Endodermal cell (in vitro differentiated cells): Measurements from ENCODE around the gene DIPK1C. TPM values are rescaled to one million over a fixed set of nuclear protein-coding genes. Genes with fewer than 3 reads are reported as not detected.
A peak's percentile ranks its signal among the peaks of the same experiment; 100 is the strongest.

ENCODE experiments used
- DNase-seq: peaks from one replicate; pipeline ENCODE4 v3.0.0-alpha.2; 2017
- H3K27ac ChIP-seq: 2 replicates; pipeline ENCODE4 v1.5.1; 2013; ENCODE audit warnings: mild to moderate bottlenecking, low read depth, low read length, moderate library complexity
- H3K27me3 ChIP-seq: 2 replicates; pipeline ENCODE4 v1.6.1; 2013; ENCODE audit warnings: mild to moderate bottlenecking, low read length, moderate library complexity; ENCODE audit not compliant: insufficient read depth, control insufficient read depth, poor library complexity, severe bottlenecking
- H3K36me3 ChIP-seq: 2 replicates; pipeline ENCODE4 v1.7.0; 2013; ENCODE audit warnings: mild to moderate bottlenecking, low read length, moderate library complexity; ENCODE audit not compliant: control insufficient read depth, insufficient read depth
- H3K4me1 ChIP-seq: one replicate; pipeline ENCODE4 v1.7.0; 2013; ENCODE audit warnings: low read length; ENCODE audit not compliant: control insufficient read depth, insufficient read depth
- H3K4me3 ChIP-seq: 2 replicates; pipeline ENCODE4 v1.5.1; 2013; ENCODE audit warnings: mild to moderate bottlenecking, low read length, moderate library complexity
- H3K9ac ChIP-seq: 2 replicates; pipeline ENCODE4 v1.6.1; 2013; ENCODE audit warnings: mild to moderate bottlenecking, low read length, moderate library complexity; ENCODE audit not compliant: poor library complexity, severe bottlenecking; ENCODE audit errors: extremely low read depth
- H3K9me3 ChIP-seq: 2 replicates; pipeline ENCODE4 v1.6.1; 2013; ENCODE audit warnings: mild to moderate bottlenecking, low read length, moderate library complexity; ENCODE audit not compliant: control insufficient read depth
- H3K27ac Mint-ChIP-seq: 2 replicates; pipeline ENCODE4 v1.8.0; 2020; ENCODE audit warnings: mixed read lengths
- H3K27me3 Mint-ChIP-seq: 2 replicates; pipeline ENCODE4 v1.8.0; 2021; ENCODE audit warnings: mild to moderate bottlenecking, mixed read lengths; ENCODE audit not compliant: insufficient read depth
- H3K36me3 Mint-ChIP-seq: 2 replicates; pipeline ENCODE4 v1.8.0; 2020; ENCODE audit warnings: low read depth, mixed read lengths
- H3K4me1 Mint-ChIP-seq: 2 replicates; pipeline ENCODE4 v1.8.0; 2020; ENCODE audit warnings: mixed read lengths
- H3K4me3 Mint-ChIP-seq: 2 replicates; pipeline ENCODE4 v1.8.0; 2020; ENCODE audit warnings: mild to moderate bottlenecking, moderate library complexity, mixed read lengths
- H3K9me3 Mint-ChIP-seq: 2 replicates; pipeline ENCODE4 v1.8.0; 2020; ENCODE audit warnings: mild to moderate bottlenecking, mixed read lengths
- WGBS, 2 experiments: methylation state at CpG; one replicate each; pipeline versions ENCODE4 v1.1.5 to v1.1.7; 2013; ENCODE audit warnings: missing lambda C conversion rate in 2 of 2, mixed read lengths in 1 of 2; ENCODE audit not compliant: insufficient coverage in 1 of 2, insufficient read length in 1 of 2; 5-methylcytosine and 5-hydroxymethylcytosine counted together
- total RNA-seq, 2 donors: library from RNA; stranded (reverse); fragmentation: NEBNext Ultra II Directional in 1 of 2; extraction: Animal tissue kit (Norgen Biotek cat#: 25700) in 1 of 2; gene quantifications; 2 replicates in 1 of 2; 3 replicates in 1 of 2; pipeline ENCODE4 v1.2.1, GENCODE V29; 2021
- TF ChIP-seq, protein P1 (sequence below): fragments of 200-600 bp; sonication (generic); conservative IDR thresholded peaks from 2 replicates; pipeline ENCODE4 v1.5.0; 2021; ENCODE audit warnings: antibody characterized with exemption, mild to moderate bottlenecking

DIPK1C gene
- total RNA-seq, 2 donors from 2014 or later: 0.13 TPM; not detected in 1

- no peak overlapping the region for H3K9ac ChIP-seq
- Mint-ChIP-seq H3K27ac (no peak overlapping the region), H3K4me1 (peaks cover 10% of the 10 kb centered on the region), H3K27me3 (peaks cover 59% of the 10 kb centered on the region), H3K9me3 (no peaks in the 10 kb centered on the region), H3K36me3 (no peaks in the 10 kb centered on the region), H3K4me3 (peak overlapping the region; percentile 50)
- WGBS, 2 experiments: 22 to 28% methylated on average over 6 to 7 of the region's 7 CpGs
- TF ChIP-seq, protein P1, sequence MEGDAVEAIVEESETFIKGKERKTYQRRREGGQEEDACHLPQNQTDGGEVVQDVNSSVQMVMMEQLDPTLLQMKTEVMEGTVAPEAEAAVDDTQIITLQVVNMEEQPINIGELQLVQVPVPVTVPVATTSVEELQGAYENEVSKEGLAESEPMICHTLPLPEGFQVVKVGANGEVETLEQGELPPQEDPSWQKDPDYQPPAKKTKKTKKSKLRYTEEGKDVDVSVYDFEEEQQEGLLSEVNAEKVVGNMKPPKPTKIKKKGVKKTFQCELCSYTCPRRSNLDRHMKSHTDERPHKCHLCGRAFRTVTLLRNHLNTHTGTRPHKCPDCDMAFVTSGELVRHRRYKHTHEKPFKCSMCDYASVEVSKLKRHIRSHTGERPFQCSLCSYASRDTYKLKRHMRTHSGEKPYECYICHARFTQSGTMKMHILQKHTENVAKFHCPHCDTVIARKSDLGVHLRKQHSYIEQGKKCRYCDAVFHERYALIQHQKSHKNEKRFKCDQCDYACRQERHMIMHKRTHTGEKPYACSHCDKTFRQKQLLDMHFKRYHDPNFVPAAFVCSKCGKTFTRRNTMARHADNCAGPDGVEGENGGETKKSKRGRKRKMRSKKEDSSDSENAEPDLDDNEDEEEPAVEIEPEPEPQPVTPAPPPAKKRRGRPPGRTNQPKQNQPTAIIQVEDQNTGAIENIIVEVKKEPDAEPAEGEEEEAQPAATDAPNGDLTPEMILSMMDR: no peak
- no peak overlapping the region for H3K27ac ChIP-seq
- no peaks in the 10 kb centered on the region for H3K9me3 ChIP-seq
- DNase-seq: no peak
- no peaks in the 10 kb centered on the region for H3K36me3 ChIP-seq
- peaks cover 54% of the 10 kb centered on the region for H3K27me3 ChIP-seq
- no peaks in the 10 kb centered on the region for H3K4me1 ChIP-seq
- peak overlapping the region; percentile 79 for H3K4me3 ChIP-seq
Observed at GRCh38 chr18:74456017-74456348, 1.1 kb downstream of the DIPK1C start.

GRCh38 chr18:74455386-74455785 is 1.7 kb downstream of the DIPK1C start:
- H3K36me3 Mint-ChIP-seq: no peaks in the 10 kb centered on the region
- peaks cover 59% of the 10 kb centered on the region for H3K27me3 Mint-ChIP-seq
- Histone ChIP-seq H3K9ac (no peak overlapping the region), H3K4me1 (no peaks in the 10 kb centered on the region), H3K27me3 (peaks cover 54% of the 10 kb centered on the region), H3K9me3 (no peaks in the 10 kb centered on the region), H3K4me3 (no peak overlapping the region), H3K36me3 (no peaks in the 10 kb centered on the region), H3K27ac (no peak overlapping the region)
- TF ChIP-seq, protein P1: no peak
- H3K9me3 Mint-ChIP-seq: no peaks in the 10 kb centered on the region
- peaks cover 10% of the 10 kb centered on the region for H3K4me1 Mint-ChIP-seq
- 94 to 95% methylated on average over 7 to 10 of the region's 10 CpGs for WGBS, 2 experiments
- H3K4me3 Mint-ChIP-seq: no peak overlapping the region
- no peak overlapping the region for H3K27ac Mint-ChIP-seq
- no peak for DNase-seq

DNA sequence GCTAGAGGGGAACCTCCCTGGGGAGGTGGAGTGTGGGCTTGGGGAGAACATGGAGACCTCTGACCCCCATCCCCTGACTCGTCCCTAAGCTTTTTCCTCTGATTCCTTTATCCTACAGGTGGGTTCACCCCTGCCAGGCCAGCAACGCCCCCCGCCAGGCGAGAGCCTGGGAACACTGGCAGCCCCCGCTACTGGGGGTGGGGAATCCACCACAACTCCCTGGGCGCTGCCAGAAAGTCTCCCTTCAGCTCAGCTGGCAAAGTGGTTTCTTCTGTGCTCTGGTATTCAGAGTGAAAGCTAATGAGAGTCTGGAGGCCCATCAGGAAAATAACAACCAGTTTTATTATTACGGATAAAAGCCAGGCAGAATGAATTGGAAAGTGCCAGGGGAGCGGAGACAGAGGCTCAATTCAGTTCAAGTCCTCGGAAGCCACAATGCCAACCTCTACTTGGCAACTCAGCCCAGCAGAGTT is 2.8 kb downstream of the DIPK1C start:
- Mint-ChIP-seq H3K27ac (no peak overlapping the region), H3K36me3 (no peaks in the 10 kb centered on the region), H3K4me1 (peaks cover 8% of the 10 kb centered on the region), H3K4me3 (no peak overlapping the region), H3K9me3 (no peaks in the 10 kb centered on the region), H3K27me3 (peaks cover 54% of the 10 kb centered on the region)
- Histone ChIP-seq H3K36me3 (no peaks in the 10 kb centered on the region), H3K27me3 (peaks cover 49% of the 10 kb centered on the region), H3K4me1 (no peaks in the 10 kb centered on the region), H3K4me3 (no peak overlapping the region), H3K9me3 (no peaks in the 10 kb centered on the region), H3K27ac (no peak overlapping the region), H3K9ac (no peak overlapping the region)
- DNase-seq: no peak
- TF ChIP-seq, protein P1: no peak
- WGBS, 2 experiments: 90 to 92% methylated on average over 8 to 9 of the region's 9 CpGs
